PC-3 (cell line): Measurements from ENCODE around the gene CYP46A1.

Source experiments
- EZH2 ChIP-seq: fragments of 300-600 bp; sonication (generic); IDR thresholded peaks from one replicate; pipeline ENCODE4 v1.6.1; 2017; ENCODE audit warnings: antibody characterized with exemption, mild to moderate bottlenecking, low read length; ENCODE audit not compliant: unreplicated experiment
- EZH2phosphoT487 ChIP-seq: fragments of 300-600 bp; sonication (generic); IDR thresholded peaks from 2 replicates; pipeline ENCODE4 v1.6.1; 2018; ENCODE audit warnings: mild to moderate bottlenecking, antibody characterized with exemption, low read length, borderline replicate concordance
- TF ChIP-seq, protein P1 (sequence below): fragments of 300-600 bp; sonication (generic); conservative IDR thresholded peaks from 2 replicates; pipeline ENCODE4 v1.5.1; 2017; ENCODE audit warnings: antibody characterized with exemption, low read depth, mild to moderate bottlenecking, low read length

DNA sequence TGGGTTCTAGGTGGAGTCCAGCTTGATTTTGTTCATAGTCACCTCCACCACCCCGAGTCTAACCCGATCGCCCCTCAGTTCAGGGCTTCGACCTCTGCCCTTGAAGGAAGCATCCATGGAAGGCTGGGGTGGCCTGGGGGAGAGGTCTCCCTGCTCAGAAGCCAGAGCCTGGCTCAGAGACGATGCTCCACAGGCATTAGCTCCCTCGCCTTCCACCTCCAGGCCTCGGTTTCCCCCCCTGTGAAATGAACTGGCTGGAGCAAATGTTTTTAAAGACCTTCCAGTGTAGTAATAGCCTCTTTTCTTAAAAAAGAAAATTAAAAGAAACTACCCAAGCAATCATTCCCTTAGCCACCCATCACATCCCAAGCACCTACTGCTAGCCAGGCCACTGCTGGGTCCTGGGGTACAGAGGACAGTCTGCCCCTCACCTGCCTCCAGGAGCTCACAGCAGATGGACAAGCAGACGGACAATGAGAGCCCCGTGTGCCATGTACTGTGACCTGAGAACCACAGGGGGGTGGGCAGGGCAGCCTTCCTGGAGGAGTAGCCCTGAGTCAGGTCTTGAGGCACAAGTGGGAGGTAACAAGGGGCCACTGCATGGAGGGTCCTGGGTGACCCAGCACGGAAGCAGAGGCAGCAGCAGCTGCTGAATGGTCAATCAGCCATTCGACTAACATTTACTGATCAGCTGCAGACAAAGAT is 66.8 kb downstream of the CYP46A1 start:
- TF ChIP-seq, protein P1, sequence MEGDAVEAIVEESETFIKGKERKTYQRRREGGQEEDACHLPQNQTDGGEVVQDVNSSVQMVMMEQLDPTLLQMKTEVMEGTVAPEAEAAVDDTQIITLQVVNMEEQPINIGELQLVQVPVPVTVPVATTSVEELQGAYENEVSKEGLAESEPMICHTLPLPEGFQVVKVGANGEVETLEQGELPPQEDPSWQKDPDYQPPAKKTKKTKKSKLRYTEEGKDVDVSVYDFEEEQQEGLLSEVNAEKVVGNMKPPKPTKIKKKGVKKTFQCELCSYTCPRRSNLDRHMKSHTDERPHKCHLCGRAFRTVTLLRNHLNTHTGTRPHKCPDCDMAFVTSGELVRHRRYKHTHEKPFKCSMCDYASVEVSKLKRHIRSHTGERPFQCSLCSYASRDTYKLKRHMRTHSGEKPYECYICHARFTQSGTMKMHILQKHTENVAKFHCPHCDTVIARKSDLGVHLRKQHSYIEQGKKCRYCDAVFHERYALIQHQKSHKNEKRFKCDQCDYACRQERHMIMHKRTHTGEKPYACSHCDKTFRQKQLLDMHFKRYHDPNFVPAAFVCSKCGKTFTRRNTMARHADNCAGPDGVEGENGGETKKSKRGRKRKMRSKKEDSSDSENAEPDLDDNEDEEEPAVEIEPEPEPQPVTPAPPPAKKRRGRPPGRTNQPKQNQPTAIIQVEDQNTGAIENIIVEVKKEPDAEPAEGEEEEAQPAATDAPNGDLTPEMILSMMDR, result no peak
- TF ChIP-seq EZH2 (no peak), EZH2phosphoT487 (no peak)
